NCI-H2171 (cell line): ENCODE measurements around the gene RNF175.

ENCODE experiments used
- DNase-seq: peaks from one replicate; lab custom pipeline; 2025; lab: John Stamatoyannopoulos, UW

RNF175 gene

GRCh38 chr4:153784166-153784699 lies 24.4 kb upstream of the RNF175 start:
- DNase-seq: no peak

- DNase-seq: no peak
Measured at GRCh38 chr4:153782581-153782980, 22.8 kb upstream of the RNF175 start.

DNA sequence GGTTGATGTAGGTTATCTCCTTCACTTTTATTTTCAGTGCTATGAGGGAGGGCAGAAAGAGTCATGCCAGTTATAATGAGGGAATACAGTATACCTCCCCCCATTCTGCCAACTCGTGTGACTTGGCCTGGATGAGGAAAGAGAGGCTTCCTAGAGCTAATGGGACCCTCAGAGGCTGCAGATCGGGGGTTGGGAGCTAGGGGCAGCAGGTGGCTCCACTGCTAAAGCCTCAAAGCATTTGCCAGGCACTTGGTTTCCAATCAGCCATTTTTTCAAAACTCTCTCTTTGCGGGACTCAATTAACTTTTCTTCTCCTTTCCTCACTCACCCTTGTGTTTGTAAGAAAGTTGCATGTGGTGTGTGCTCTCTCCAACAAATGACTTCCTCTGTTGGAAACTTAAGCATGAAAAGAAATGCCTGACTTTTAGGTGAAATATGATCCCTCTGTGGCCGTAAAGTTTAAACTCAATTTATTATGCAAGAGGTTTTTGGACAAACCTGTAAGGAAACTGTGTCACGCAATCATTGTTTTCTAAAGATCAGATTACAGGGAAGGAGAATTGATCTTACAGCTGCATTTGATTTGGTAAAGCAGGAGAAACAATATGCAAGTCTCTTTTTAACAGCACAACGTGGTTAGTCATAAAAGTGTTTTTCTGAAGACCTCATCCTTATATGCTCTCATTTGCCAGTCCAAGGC lies 22.0 kb upstream of the RNF175 start:
- no peak for DNase-seq

DNA sequence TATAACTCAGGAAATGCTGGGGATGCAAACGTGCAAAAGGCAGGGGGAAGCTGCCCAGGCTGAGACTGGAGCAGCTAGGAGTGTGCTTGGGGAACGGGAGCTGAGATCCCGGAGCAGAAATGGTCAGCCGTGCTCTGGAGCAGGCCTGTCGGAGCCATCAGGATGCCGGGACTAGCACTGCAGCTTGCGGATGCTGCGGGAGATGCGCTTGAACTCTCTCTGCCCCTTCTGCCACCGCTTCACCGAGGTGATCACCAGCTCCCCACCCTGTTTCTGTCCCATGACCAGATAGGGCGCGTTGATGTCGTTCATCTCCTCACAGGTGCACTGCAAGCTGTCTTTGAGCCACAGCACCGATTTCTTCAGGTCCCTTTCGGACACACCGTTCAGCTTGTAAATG lies 21.5 kb upstream of the RNF175 start:
- DNase-seq: no peak

DNA sequence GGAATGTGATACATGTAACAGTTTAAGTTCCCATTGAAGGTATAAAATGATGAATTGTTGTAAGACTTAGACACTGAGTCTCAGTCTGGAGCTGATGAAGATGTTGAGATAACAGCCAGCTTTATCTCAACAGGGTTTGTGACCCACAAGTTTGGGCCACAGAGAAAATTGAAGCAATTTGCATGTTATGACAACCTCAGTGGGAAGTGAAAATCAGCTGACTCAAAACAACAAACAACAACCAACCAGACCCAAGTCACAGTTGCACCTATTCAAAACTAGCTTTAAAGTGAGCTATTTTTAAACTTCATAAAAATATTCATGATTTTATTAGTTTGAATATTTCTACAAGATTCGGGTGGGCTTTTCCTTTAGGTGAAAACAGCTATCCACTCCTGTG lies 21.1 kb upstream of the RNF175 start:
- DNase-seq: no peak

- DNase-seq: no peak
Measured at GRCh38 chr4:153780221-153780620, 20.4 kb upstream of the RNF175 start.

- no peak for DNase-seq
Measured at GRCh38 chr4:153778383-153778782, 18.6 kb upstream of the RNF175 start.

GRCh38 chr4:153777421-153777820 lies 17.6 kb upstream of the RNF175 start:
- no peak for DNase-seq

GRCh38 chr4:153776601-153777000 lies 16.8 kb upstream of the RNF175 start:
- DNase-seq: no peak

DNA sequence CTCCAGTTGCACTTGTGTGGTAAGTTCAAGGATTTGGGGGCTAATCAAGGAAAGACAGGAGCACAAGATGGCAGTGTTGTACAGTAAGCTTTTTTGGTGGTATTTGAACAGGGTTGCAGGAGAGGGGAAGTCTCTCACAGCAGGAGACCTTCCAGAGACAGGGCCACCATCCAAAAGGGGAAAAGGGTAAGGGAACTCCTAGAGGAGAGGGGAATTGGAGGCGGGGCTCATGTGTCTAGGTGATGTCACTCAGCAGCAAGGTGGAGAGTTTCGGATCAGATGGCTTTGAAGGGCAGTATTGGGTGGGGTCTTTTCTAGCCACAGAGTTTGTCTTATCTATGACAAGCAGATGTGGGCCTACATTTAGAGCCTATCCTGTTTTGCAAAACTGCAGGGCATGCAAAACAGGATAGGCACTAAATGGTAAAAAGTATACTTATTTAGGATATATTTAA lies 13.4 kb upstream of the RNF175 start:
- DNase-seq: no peak

GRCh38 chr4:153771046-153771445 lies 11.2 kb upstream of the RNF175 start:
- DNase-seq: no peak

DNA sequence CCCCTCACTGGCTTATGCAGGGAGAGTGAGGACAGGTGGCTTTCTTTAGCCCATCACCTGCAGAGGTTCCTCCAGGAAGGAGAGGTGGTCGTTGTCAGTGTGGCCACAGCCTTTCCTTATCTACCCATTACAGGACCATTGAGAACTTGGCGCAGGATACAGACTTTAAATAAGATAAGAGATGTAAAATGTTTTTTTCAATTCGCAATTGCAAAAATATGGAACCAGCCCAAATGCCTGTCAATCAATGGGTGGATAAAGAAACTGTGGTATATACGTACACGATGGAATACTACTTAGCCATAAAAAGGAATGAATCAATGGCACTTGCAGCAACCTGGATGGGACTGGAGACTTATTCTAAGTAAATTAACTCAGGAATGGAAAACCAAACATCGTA lies 6.9 kb upstream of the RNF175 start:
- DNase-seq: no peak

- no peak for DNase-seq
Measured at GRCh38 chr4:153765894-153766293, 6.1 kb upstream of the RNF175 start.

- no peak for DNase-seq
Measured at GRCh38 chr4:153764601-153765368, 5.0 kb upstream of the RNF175 start.

DNA sequence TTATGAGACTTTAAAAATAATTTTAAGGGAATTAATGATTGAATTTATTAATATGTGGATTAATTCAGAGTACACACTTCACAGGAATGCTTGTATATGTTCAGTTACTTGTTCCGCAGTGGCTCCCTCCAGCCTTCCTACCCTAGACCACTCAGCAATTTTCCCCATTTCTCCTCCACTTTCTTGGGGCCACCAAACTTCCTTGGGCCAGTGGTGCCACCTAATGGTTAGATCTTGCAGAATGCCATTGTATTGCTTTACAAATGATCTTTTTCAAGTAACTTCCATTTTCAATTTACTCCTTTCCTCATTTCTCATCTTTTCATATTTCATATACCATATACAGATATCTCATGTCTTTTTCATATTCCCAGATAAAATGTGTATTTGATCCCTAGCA lies 3.6 kb upstream of the RNF175 start:
- no peak for DNase-seq

DNA sequence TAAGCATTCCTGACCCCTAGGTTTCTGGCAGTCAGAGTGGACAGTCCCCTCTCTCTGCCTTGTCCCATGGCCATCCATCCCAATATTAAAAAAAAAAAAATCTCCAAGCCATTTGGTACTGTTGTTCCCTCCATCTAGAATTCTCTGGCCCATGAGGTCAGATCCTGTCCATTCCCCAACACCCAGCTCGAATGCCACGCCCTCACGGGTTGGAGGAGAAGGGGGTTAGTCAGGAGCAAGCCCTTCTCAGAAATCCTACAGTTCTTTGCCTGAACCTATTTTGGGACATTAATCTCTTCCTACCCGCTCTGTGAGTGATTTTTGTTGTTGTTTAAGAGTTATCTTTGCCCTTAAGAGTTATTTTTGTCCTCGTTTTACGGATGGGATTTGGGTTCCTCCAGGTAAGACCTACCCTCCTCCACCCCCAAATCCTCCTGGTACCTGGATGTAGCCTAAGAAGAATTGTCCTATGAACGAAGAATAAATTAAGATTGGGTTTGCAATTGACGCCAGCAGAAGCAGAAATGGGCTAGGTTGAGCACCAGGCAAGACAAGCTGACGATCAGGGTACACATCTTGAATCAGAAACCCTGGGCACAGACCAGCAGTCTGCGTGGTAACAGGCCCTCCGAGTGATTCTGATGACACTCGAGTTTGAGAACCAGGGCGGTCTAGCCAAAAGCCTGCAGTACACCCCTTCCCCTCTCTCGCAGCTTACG lies 977 bp downstream of the RNF175 start:
- DNase-seq: no peak

- DNase-seq: no peak
Measured at GRCh38 chr4:153758136-153758535, 1.7 kb downstream of the RNF175 start.

- DNase-seq: no peak
Measured at GRCh38 chr4:153757407-153757806, 2.4 kb downstream of the RNF175 start.

- no peak for DNase-seq
Measured at GRCh38 chr4:153755186-153755585, 4.6 kb downstream of the RNF175 start.

GRCh38 chr4:153750197-153750817 lies 9.5 kb downstream of the RNF175 start:
- peak; percentile 27 for DNase-seq

DNA sequence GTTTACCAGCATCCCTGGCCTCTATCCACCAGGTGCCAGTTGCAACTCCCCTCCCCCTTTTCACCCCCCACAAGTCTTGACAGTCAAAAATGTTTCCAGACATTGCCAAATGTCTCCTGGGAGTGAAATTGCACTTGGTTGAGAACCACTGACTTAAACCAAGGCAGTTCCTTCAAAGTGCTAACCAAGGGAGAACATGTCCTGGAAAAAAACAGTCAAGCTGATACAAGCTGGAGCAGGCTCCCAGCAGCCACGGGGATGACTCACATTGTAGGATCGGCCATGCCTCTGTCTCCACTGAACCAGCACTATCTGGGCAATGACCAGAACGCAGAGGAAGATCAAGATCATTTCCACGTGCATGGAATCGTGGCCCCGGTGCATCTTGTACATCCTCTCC lies 11.4 kb downstream of the RNF175 start:
- DNase-seq: no peak

DNA sequence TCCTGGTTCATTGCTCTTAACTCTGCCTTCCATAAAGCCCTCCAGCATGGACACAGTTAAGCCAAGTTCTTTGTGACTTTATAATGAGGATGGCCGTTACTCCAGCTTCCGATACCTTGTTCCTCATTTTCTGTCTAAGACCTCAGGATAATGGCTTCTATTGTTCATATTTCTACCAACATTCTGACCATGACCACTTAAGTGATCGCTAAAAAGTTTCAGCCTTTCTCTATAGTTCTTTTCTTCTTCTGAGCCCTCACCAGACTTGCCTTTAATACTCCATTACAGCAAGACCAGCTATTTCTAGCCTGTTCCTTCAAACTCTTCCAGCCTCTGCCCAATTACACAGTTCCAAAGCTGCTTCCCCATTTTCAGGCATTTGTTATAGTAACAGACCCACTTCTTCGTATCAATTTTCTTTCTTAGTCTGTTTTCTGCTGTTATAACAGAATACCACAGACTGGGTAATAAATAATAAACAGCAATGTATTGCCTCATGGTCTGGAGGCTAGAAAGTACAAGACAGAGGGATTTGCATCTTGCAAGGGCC lies 12.3 kb downstream of the RNF175 start:
- no peak for DNase-seq
